WERI-Rb-1 (cell line): Measurements from ENCODE around the gene FZD7.

Experiments used
- DNase-seq: peaks from one replicate; pipeline ENCODE4 v3.0.0-alpha.2; 2020
- H3K27ac ChIP-seq: fragments of 250-450 bp; sonication (Bioruptor Pico); 2 replicates; pipeline ENCODE4 v1.5.1; 2020; ENCODE audit warnings: mild to moderate bottlenecking, moderate library complexity
- H3K27me3 ChIP-seq: fragments of 250-450 bp; sonication (Bioruptor Pico); 2 replicates; pipeline ENCODE4 v1.5.1; 2021; ENCODE audit warnings: mild to moderate bottlenecking, low read depth, moderate library complexity; ENCODE audit not compliant: insufficient read depth, severe bottlenecking
- H3K36me3 ChIP-seq: fragments of 250-450 bp; sonication (Bioruptor Pico); 2 replicates; pipeline ENCODE4 v1.5.1; 2020; ENCODE audit warnings: mild to moderate bottlenecking, moderate library complexity
- H3K4me3 ChIP-seq: 2 replicates; pipeline ENCODE4 v1.5.1; 2011; ENCODE audit warnings: low read depth, mild to moderate bottlenecking, control low read depth, low read length
- H3K9me3 ChIP-seq: fragments of 250-450 bp; sonication (Bioruptor Pico); 2 replicates; pipeline ENCODE4 v1.5.1; 2021; ENCODE audit warnings: mild to moderate bottlenecking, moderate library complexity; ENCODE audit not compliant: severe bottlenecking
- TF ChIP-seq, protein P1 (sequence below): IDR thresholded peaks from 2 replicates; pipeline ENCODE4 v1.5.1; 2011; ENCODE audit warnings: low read depth, mild to moderate bottlenecking, control low read depth, inconsistent platforms, low read length

Gene FZD7

DNA sequence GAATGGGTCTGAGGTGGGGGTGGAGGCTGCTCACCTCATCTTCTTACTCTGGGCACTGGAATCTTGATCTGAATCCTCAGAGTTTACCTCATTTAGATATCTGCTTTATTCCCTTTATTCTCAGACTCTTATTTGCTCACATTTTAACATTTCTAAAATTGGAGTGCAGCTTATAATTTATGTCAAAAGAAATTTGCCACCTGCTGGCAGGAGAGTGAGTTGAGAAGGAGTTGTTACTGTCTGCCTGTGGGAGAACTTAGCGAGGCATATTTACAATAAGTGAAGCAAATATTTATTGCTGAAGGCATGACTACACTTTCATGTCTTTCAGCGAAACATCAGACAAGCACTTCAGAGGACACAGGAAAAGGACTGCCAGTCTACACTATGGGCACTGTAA lies 23.0 kb downstream of the FZD7 start:
- no peak overlapping the region for H3K4me3 ChIP-seq
- no peaks in the 10 kb centered on the region for H3K36me3 ChIP-seq
- no peak overlapping the region for H3K27ac ChIP-seq
- TF ChIP-seq, protein P1, sequence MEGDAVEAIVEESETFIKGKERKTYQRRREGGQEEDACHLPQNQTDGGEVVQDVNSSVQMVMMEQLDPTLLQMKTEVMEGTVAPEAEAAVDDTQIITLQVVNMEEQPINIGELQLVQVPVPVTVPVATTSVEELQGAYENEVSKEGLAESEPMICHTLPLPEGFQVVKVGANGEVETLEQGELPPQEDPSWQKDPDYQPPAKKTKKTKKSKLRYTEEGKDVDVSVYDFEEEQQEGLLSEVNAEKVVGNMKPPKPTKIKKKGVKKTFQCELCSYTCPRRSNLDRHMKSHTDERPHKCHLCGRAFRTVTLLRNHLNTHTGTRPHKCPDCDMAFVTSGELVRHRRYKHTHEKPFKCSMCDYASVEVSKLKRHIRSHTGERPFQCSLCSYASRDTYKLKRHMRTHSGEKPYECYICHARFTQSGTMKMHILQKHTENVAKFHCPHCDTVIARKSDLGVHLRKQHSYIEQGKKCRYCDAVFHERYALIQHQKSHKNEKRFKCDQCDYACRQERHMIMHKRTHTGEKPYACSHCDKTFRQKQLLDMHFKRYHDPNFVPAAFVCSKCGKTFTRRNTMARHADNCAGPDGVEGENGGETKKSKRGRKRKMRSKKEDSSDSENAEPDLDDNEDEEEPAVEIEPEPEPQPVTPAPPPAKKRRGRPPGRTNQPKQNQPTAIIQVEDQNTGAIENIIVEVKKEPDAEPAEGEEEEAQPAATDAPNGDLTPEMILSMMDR = no peak
- no peaks in the 10 kb centered on the region for H3K27me3 ChIP-seq
- no peak for DNase-seq
- no peaks in the 10 kb centered on the region for H3K9me3 ChIP-seq

DNA sequence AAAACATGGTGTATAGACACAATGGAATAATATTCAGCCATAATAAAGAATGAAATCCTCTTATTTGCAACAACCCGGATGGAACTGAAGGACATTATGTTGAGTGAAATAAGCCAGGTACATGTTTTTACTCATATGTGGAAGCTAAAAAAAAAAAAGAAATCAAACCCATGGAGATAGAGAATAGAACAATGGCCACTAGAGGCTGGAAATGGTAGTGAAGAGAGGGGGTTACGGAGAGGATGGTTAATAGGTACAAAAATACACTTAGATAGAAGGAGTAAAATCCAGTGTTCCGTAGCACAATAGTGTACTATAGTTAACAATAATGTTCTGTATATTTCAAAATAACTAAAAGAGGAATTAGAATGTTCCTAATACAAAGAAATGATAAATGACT lies 26.6 kb downstream of the FZD7 start:
- no peak for DNase-seq
- H3K27ac ChIP-seq = no peak overlapping the region
- no peaks in the 10 kb centered on the region for H3K27me3 ChIP-seq
- TF ChIP-seq, protein P1 = no peak
- no peaks in the 10 kb centered on the region for H3K9me3 ChIP-seq
- no peak overlapping the region for H3K4me3 ChIP-seq
- no peaks in the 10 kb centered on the region for H3K36me3 ChIP-seq

DNA sequence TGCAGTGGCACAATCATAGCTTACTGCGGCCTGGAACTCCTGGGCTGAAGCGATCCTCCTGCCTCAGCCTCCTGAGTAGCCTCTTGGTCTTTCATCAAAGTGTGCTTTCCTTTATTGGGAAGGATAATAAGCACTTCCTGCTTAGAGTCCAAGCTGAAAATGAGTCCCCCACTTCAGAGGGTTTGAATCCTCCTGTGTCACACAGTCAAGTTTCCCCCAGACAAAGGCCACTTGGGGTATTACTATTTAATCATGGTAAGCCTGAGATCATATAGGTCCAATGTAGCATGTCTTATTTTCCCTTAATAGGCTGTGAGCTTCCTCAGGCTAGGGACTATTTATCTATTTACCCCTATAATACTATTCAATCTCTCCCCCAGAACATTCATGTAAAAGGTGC lies 28.0 kb downstream of the FZD7 start:
- H3K9me3 ChIP-seq = no peaks in the 10 kb centered on the region
- DNase-seq = no peak
- TF ChIP-seq, protein P1 = no peak
- no peak overlapping the region for H3K4me3 ChIP-seq
- no peaks in the 10 kb centered on the region for H3K27me3 ChIP-seq
- H3K36me3 ChIP-seq = no peaks in the 10 kb centered on the region
- no peak overlapping the region for H3K27ac ChIP-seq

DNA sequence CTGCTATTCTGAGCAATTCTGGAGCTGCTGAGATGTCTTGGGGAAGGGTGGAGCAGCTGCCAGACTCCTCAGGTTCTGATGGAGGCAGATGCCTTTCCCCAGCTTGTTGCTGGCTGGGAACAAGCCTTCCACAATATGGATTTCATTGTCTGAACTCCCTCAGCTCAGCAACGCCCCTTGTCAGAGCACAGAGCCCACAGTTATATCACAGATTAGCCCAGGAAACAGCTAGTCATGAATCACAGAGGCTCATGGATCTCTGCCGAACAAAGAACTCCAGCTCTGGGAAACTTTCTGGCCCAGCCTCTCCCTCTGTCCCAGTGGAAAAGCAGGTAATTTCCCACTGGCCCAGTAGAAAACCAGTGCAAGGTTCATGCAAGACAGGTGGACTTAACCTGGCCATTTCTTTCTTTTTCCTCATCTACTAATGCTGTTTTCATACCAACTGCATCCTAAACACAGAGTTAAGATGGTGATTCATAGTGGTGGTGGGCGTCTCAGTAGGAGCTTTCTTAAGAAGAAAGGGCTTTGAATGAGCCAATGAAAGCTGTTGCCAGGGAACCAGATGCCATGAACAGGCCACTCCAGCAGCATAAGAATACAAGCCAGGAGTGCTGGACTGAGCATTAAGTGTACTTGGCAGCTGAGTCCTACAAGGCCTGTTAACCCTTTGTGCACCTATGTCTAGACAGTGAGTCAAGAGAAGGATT lies 30.7 kb downstream of the FZD7 start:
- H3K27me3 ChIP-seq = no peaks in the 10 kb centered on the region
- TF ChIP-seq, protein P1 = no peak
- peak; percentile 60 for DNase-seq
- no peak overlapping the region for H3K4me3 ChIP-seq
- peak overlapping the region; percentile 85 for H3K27ac ChIP-seq
- H3K36me3 ChIP-seq = no peaks in the 10 kb centered on the region
- H3K9me3 ChIP-seq = no peaks in the 10 kb centered on the region

DNA sequence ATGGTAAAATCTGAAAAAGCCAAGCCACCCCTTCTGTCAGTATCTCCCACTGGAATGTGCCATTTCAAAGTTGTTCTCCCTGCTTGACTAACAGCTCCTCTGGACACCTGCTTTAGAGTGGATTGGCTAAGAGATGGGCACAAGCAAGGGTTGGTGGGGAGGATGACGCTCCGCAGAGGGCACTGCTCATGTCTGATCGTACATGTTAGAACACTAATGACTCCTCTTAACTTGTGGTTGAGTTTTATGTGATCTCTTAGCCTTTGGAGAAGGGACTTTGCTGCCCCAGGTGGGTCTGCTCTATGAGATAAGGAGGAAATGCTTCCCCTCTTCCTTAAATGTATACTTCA lies 31.2 kb downstream of the FZD7 start:
- DNase-seq = no peak
- H3K9me3 ChIP-seq = no peaks in the 10 kb centered on the region
- H3K27ac ChIP-seq = peak overlapping the region; percentile 85
- H3K4me3 ChIP-seq = no peak overlapping the region
- H3K27me3 ChIP-seq = no peaks in the 10 kb centered on the region
- H3K36me3 ChIP-seq = no peaks in the 10 kb centered on the region
- TF ChIP-seq, protein P1 = no peak

DNA sequence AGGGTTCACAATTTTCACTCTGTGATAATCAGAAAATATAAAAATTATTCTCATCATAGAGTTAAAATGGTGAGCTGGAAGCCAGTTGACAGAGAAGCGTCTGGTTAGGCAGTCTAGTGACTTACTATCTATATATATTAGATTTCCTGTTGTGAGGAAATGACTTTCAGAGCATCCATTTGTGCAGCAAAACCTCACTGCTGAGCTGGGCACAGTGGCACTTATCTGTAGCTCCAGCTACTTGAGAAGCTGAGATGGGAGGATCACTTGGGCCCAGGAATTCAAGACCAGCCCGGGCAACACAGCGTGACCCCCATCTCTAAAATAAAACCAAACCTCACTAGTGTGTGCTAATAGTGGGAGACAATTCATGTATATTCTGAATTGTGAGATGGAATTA lies 32.2 kb downstream of the FZD7 start:
- TF ChIP-seq, protein P1 = no peak
- H3K27ac ChIP-seq = no peak overlapping the region

More for the DNA sequence above, 32.2 kb downstream of the FZD7 start:
- H3K9me3 ChIP-seq = no peaks in the 10 kb centered on the region
- H3K36me3 ChIP-seq = no peaks in the 10 kb centered on the region
- no peaks in the 10 kb centered on the region for H3K27me3 ChIP-seq
- H3K4me3 ChIP-seq = no peak overlapping the region
- DNase-seq = no peak
